Nephron (organoid): Measurements from ENCODE around the gene MMP12.

Source experiments
- H3K27ac Mint-ChIP-seq, 3 experiments: 2 replicates each; pipeline ENCODE4 v1.8.0; 2020; ENCODE audit warnings: mixed read lengths in 3 of 3, mild to moderate bottlenecking in 2 of 3, moderate library complexity in 1 of 3
- H3K27me3 Mint-ChIP-seq: 2 replicates; pipeline ENCODE4 v1.8.0; 2021; ENCODE audit warnings: low read depth, mild to moderate bottlenecking, moderate library complexity, mixed read lengths
- H3K36me3 Mint-ChIP-seq: 2 replicates; pipeline ENCODE4 v1.8.0; 2020; ENCODE audit warnings: low read depth, mixed read lengths
- H3K4me1 Mint-ChIP-seq: 2 replicates; pipeline ENCODE4 v1.8.0; 2020; ENCODE audit warnings: mixed read lengths
- H3K4me3 Mint-ChIP-seq, 3 experiments: 2 replicates each; pipeline ENCODE4 v1.8.0; 2020; ENCODE audit warnings: mild to moderate bottlenecking in 3 of 3, mixed read lengths in 3 of 3, moderate library complexity in 2 of 3
- H3K9me3 Mint-ChIP-seq: 2 replicates; pipeline ENCODE4 v1.8.0; 2020; ENCODE audit warnings: mixed read lengths
- CTCF ChIP-seq, 3 experiments: fragments of 200-600 bp; sonication (generic); IDR thresholded peaks; one replicate each; pipeline ENCODE4 v1.5.0; 2021; ENCODE audit warnings: antibody characterized with exemption in 3 of 3; ENCODE audit not compliant: unreplicated experiment in 3 of 3

The MMP12 gene

GRCh38 chr11:102843489-102843888 lies 31.3 kb downstream of the MMP12 start, which contains the start of gene MMP3:
Gene MMP3 (minus strand): TSS chr11:102843609. CDS start chr11:102843546, 63 bp downstream.
- Mint-ChIP-seq H3K4me3 (no peak within 1 kb of the TSS), H3K27ac (no peak within 1 kb of the TSS), H3K36me3 (no peaks in the 10 kb centered on the region), H3K4me1 (peaks cover 13% of the 10 kb centered on the region), H3K27me3 (no peaks in the 10 kb centered on the region), H3K9me3 (no peaks in the 10 kb centered on the region)
- no peak for TF ChIP-seq CTCF (IDR thresholded peaks at IDR 0.05; ENCODE audit: unreplicated experiment in 3 of 3)

GRCh38 chr11:102842930-102843329 lies 31.9 kb downstream of the MMP12 start:
- Mint-ChIP-seq H3K9me3 (no peaks in the 10 kb centered on the region), H3K27ac (no peak overlapping the region), H3K4me1 (peaks cover 13% of the 10 kb centered on the region), H3K4me3 (no peak overlapping the region), H3K36me3 (no peaks in the 10 kb centered on the region), H3K27me3 (peaks cover 2% of the 10 kb centered on the region)
- TF ChIP-seq CTCF (IDR thresholded peaks at IDR 0.05; ENCODE audit: unreplicated experiment in 3 of 3) = no peak

GRCh38 chr11:102840018-102840417 lies 34.8 kb downstream of the MMP12 start:
- TF ChIP-seq CTCF (IDR thresholded peaks at IDR 0.05; ENCODE audit: unreplicated experiment in 3 of 3) = no peak
- peaks cover 3% of the 10 kb centered on the region for H3K27me3 Mint-ChIP-seq
- peaks cover 31% of the 10 kb centered on the region for H3K4me1 Mint-ChIP-seq
- no peaks in the 10 kb centered on the region for H3K36me3 Mint-ChIP-seq
- H3K9me3 Mint-ChIP-seq = no peaks in the 10 kb centered on the region
- H3K4me3 Mint-ChIP-seq = no peak overlapping the region
- H3K27ac Mint-ChIP-seq = no peak overlapping the region

- no peaks in the 10 kb centered on the region for H3K36me3 Mint-ChIP-seq
- no peaks in the 10 kb centered on the region for H3K9me3 Mint-ChIP-seq
- peaks cover 3% of the 10 kb centered on the region for H3K27me3 Mint-ChIP-seq
- H3K27ac Mint-ChIP-seq = no peak overlapping the region
- H3K4me1 Mint-ChIP-seq = peaks cover 19% of the 10 kb centered on the region
- no peak overlapping the region for H3K4me3 Mint-ChIP-seq
- no peak for TF ChIP-seq CTCF (IDR thresholded peaks at IDR 0.05; ENCODE audit: unreplicated experiment in 3 of 3)
Measured at GRCh38 chr11:102837646-102838045, 37.1 kb downstream of the MMP12 start.

- Mint-ChIP-seq H3K4me1 (peaks cover 19% of the 10 kb centered on the region), H3K9me3 (no peaks in the 10 kb centered on the region), H3K4me3 (no peak overlapping the region), H3K27ac (no peak overlapping the region), H3K27me3 (peaks cover 3% of the 10 kb centered on the region), H3K36me3 (no peaks in the 10 kb centered on the region)
- TF ChIP-seq CTCF (IDR thresholded peaks at IDR 0.05; ENCODE audit: unreplicated experiment in 3 of 3) = no peak
Measured at GRCh38 chr11:102837156-102837555, 37.6 kb downstream of the MMP12 start.

GRCh38 chr11:102836290-102836875 lies 38.4 kb downstream of the MMP12 start:
- H3K36me3 Mint-ChIP-seq = no peaks in the 10 kb centered on the region
- no peak overlapping the region for H3K27ac Mint-ChIP-seq
- no peaks in the 10 kb centered on the region for H3K9me3 Mint-ChIP-seq
- H3K4me1 Mint-ChIP-seq = peaks cover 19% of the 10 kb centered on the region
- no peak overlapping the region for H3K4me3 Mint-ChIP-seq
- H3K27me3 Mint-ChIP-seq = peaks cover 3% of the 10 kb centered on the region
- TF ChIP-seq CTCF (IDR thresholded peaks at IDR 0.05; ENCODE audit: unreplicated experiment in 3 of 3) = no peak
